ENCODE results near the gene GRB7. TPM values are rescaled to one million over a fixed set of nuclear protein-coding genes. Genes with fewer than 3 reads are reported as not detected.

The GRB7 gene
- total and polyA plus RNA-seq, 2 donors (not counting 1 experiment from before 2014, with no cell fraction given), result 0.81 to 0.84 TPM

GRCh38 chr17:39754161-39754957 is 16.6 kb downstream of the GRB7 start:
- Histone ChIP-seq H3K9ac (ENCODE audit: low read length) (peak overlapping the region; percentile 70), H3K79me2 (ENCODE audit: control insufficient read depth, insufficient read depth, low read length) (peaks cover 15% of the 10 kb centered on the region), H3K27me3 (replicated peaks in 1 of 4; ENCODE audit: control extremely low read depth in 1 of 4, control insufficient read depth in 3 of 4, insufficient read depth in 4 of 4, low read length in 3 of 4) (no peaks in the 10 kb centered on the region), H3K4me2 (replicated peaks; ENCODE audit: low read depth, low read length, poor library complexity, severe bottlenecking) (peak overlapping the region; percentile 89), H3K36me3 (replicated peaks in 1 of 2; ENCODE audit: control extremely low read depth in 1 of 2, control insufficient read depth in 1 of 2, extremely low read depth in 1 of 2, insufficient read depth in 2 of 2, low read length in 1 of 2) (no peaks in the 10 kb centered on the region), H3K9me3 (ENCODE audit: control extremely low read depth in 1 of 3, control insufficient read depth in 2 of 3, insufficient read depth in 1 of 3, low read length in 2 of 3) (peaks cover 0 to 11% (median 0%) of the 10 kb centered on the region in 3 donors), H3K4me1 (ENCODE audit: control insufficient read depth in 2 of 2, insufficient read depth in 2 of 2, low read length in 2 of 2) (peaks cover 57 to 60% of the 10 kb centered on the region in 2 donors), H2AFZ (ENCODE audit: insufficient read depth, low read depth, low read length, poor library complexity, severe bottlenecking) (peak overlapping the region; percentile 84), H3K27ac (ENCODE audit: low read length in 2 of 2) (peak overlapping the region; percentile 100), H3K4me3 (ENCODE audit: control extremely low read depth in 1 of 5, extremely low read depth in 1 of 5, insufficient read depth in 1 of 5, low read depth in 2 of 5, low read length in 4 of 5) (peak overlapping the region in 4 of 5 experiments; percentile 46 to 63 (median 56)), H4K20me1 (ENCODE audit: control insufficient read depth, insufficient read depth, low read length, poor library complexity, severe bottlenecking) (no peaks in the 10 kb centered on the region)
- POLR2A ChIA-PET, result interaction anchor here (0.5 to 3.1 kb wide), 19 partner anchors 12 to 344 kb away, joined by 3 to 58 read pairs (median 10); partner anchors contain the start of genes IKZF3, MIEN1, PGAP3 and PSMD3
- intact Hi-C loops (cut with micrococcal nuclease), result loop anchor here (1.0 to 10.0 kb wide), 10 partner anchors 24 to 226 kb away; partner anchors contain the start of genes IKZF3, LRRC3C, MIEN1 and ORMDL3
- ATAC-seq (ENCODE audit: low read depth), result peak; percentile 67
- under 1% methylated on average over 82 of the region's 91 CpGs for WGBS (ENCODE audit: insufficient coverage)
- Mint-ChIP-seq H3K4me1 (peaks cover 63% of the 10 kb centered on the region), H3K27me3 (no peaks in the 10 kb centered on the region), H3K27ac (peak overlapping the region; percentile 97), H3K4me3 (peak overlapping the region; percentile 86), H3K9me3 (ENCODE audit: insufficient read depth) (peaks cover 2% of the 10 kb centered on the region)
- peak; percentile 99 for DNase-seq
- TF ChIP-seq, protein P1, sequence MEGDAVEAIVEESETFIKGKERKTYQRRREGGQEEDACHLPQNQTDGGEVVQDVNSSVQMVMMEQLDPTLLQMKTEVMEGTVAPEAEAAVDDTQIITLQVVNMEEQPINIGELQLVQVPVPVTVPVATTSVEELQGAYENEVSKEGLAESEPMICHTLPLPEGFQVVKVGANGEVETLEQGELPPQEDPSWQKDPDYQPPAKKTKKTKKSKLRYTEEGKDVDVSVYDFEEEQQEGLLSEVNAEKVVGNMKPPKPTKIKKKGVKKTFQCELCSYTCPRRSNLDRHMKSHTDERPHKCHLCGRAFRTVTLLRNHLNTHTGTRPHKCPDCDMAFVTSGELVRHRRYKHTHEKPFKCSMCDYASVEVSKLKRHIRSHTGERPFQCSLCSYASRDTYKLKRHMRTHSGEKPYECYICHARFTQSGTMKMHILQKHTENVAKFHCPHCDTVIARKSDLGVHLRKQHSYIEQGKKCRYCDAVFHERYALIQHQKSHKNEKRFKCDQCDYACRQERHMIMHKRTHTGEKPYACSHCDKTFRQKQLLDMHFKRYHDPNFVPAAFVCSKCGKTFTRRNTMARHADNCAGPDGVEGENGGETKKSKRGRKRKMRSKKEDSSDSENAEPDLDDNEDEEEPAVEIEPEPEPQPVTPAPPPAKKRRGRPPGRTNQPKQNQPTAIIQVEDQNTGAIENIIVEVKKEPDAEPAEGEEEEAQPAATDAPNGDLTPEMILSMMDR (IDR thresholded peaks at IDR 0.05), result peak; percentile 93
- no peak for TF ChIP-seq EZH2 (IDR thresholded peaks at IDR 0.05; ENCODE audit: borderline replicate concordance, insufficient read depth, low read depth, low read length, poor library complexity, severe bottlenecking)
- CTCF ChIA-PET, result interaction anchor here (0.7 to 3.6 kb wide), 15 partner anchors 10 to 226 kb away, joined by 3 to 32 read pairs (median 14); partner anchors contain the start of genes IKZF3, MIEN1 and PSMD3

Measured in B cell (primary cell).